CD4-positive, alpha-beta T cell treated with Interleukin-17A for 1 hour (primary cell): Measurements from ENCODE around the gene ATP8A2.
A peak's percentile ranks its signal among the peaks of the same experiment; 100 is the strongest.
"Not testable (repeated sequence)": the region's sequence is repeated elsewhere in the genome, so short reads cannot be mapped to it uniquely, and the experiment has no call there.

Experiments
- DNase-seq: peaks from one replicate; pipeline ENCODE4 v3.0.0-alpha.2; 2020

Gene ATP8A2

DNA sequence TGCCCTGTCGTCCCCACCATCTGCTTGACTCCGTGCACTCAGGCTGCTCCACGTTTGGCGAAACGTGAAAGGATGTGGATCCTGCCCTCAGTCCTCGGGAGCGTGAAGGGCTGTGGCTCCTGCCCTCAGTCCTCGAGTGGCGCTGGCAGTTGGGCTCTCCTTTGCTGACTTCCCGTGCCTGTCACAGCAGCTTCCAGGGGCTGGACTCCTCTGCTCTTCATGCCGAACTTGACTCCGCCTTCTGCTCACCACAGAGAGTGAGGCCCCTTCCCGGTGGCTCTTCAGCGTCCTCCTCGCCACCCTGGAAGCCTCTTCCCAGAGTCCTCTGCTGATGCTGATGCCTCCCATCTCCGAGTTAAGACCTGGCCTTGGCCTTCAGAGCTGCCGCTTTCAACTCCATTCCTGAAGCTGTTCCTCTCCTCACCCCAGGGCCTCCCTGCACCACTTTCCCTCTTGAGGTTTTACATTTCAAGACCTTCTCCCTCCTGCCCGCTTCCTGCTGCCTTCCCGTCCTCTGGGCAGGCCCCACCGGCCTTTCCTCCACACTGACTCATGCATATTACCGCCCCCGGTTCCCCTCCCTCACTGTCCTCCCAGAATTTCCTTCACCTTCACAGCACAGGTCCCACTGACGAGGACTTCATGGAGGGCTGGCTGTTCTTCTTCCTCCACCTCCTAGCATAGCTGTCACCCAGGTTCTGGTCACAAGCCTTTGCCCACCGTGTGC, 568.4 kb downstream of the ATP8A2 start:
- no peak for DNase-seq

DNA sequence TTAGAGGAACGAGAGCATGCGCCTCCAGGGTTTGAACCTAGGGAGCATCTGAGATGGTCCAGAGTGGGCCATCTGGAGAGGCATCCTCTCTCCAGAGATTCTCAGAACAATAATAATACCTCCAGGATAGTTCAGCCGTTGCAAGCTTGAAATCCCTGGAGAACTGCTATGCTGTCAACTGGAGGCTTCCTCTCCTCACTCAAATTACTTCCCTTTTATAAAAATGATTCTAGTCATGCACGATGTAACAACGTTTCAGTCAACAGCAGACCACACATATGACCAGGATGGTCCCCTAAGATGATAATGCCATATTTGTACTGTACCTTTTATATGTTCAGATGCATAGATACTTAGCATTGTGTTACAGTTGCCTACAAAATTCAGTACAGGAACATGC, 571.3 kb downstream of the ATP8A2 start:
- DNase-seq = no peak

DNA sequence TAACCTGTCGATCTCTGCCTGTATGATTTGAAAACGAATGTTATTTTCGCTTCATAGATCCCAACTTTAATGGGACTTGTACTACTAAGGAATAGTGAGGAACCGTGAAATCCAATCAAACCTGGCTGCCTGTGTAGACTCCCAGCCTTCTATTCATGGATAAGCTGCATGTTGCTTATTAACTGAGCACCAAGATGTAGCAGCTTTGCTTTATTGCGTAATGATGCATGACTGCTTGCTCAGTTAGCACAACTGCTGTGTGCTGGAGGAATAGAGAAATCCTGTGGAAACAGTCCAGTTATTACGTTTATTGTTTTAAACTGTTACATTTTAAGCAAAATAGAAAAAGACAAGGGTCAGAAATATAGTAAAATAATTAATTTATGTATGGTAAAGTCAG, 571.9 kb downstream of the ATP8A2 start:
- DNase-seq = no peak

DNA sequence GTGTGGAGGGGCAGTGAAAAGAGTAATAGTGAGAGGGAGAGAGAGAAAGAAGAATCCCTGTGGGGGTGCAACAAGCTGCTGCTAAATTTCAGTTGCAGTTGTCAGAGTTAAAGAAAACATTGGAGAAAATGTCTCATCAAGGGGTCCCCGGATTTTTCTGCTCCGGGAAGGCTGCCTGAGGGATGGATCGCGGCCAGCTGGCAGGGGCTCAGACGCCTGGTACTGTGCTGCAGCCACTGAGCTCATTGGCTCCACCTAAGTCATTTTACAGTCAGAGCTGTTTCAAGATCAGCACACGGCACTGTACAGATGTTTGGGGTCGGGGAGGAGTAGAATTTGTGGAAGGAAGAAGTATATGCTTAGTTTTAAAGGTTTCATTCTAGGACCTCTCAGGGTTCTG, 573.8 kb downstream of the ATP8A2 start:
- no peak for DNase-seq

DNA sequence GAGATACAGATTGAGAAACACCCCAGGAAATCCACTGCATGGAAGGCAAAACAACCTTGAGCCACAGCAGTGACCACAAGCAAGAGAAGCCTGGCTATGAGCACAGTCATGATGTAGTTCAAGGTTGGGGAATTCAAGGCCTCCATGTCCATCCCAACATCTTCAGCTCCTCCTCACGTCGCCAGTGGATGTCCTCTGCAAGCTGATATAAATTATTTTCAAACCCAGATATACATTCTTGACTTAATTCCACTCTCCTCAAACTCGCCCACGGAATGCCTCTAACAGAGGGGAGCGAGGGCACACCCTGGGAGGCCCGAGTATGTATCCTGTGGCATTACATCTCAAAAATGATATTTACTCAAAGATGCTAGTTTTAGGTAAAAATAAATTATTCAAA, 574.5 kb downstream of the ATP8A2 start:
- no peak for DNase-seq

DNA sequence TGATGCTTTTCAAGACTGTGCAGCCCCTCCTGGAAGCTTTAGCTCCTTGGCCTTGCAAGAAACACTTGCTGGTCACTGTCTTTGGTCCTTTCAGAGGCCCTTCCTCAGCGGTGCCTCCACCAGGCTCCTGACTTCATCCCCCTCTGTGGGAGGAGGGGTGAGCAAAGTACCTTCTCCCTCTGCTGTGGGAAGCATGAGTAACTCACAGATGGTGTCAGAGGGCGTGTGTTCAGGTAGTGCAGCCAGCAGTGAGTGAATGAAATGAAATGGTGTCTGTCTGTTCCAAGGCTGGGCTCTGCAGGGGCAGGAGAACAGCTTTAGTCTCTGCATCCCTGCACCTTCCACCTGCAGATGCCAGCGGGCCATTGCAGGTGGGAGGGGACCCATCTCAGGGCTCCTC, 577.1 kb downstream of the ATP8A2 start:
- no peak for DNase-seq

DNA sequence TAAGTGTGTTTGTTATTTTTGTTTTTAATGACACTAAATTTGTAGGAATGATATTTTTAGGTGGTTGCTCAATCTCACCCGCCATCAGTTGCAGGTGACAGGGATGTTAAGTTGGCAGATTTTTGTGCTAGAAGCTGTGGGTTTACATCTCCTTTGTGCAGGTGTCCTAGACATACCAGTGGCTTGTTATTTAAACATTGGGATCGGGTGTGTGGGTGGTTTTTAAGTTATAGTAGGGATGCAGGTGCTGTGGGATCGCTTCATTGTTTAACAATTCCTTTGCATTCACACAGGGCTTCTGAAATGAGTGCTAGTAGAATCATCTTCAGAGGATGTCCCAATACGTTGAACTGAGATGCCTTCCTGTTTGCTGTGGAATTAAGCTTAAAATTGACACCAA, 580.1 kb downstream of the ATP8A2 start:
- DNase-seq = no peak

DNA sequence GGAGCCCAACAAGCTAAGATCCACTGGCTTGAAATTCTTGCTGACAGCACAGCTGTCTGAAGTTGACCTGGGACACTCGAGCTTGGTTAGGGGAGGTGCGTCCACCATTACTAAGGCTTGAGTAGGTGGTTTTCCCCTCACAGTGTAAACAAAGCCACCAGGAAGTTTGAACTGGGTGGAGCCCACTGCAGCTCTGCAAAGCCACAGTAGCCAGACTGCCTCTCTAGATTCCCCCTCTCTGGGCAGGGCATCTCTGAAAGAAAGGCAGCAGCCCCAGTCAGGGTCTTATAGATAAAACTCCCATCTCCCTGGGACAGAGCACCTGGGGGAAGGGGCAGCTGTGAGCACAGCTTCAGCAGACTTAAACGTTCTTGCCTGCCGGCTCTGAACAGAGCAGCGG, 582.3 kb downstream of the ATP8A2 start:
- not testable (repeated sequence) for DNase-seq

DNA sequence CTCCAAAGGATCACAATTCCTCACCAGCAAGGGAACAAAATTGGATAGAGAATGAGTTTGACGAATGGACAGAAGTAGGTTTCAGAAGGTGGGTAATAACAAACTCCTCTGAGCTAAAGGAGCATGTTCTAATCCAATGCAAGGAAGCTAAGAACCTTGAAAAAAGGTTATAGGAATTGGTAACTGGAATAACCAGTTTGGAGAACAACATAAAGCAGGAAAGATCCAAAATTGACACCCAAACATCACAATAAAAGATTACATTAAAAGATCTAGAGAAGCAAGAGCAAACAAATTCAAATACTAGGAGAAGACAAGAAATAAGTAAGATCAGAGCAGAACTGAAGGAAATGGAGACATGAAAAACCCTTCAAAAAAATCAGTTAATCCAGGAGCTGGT, 583.2 kb downstream of the ATP8A2 start:
- DNase-seq = not testable (repeated sequence)

DNA sequence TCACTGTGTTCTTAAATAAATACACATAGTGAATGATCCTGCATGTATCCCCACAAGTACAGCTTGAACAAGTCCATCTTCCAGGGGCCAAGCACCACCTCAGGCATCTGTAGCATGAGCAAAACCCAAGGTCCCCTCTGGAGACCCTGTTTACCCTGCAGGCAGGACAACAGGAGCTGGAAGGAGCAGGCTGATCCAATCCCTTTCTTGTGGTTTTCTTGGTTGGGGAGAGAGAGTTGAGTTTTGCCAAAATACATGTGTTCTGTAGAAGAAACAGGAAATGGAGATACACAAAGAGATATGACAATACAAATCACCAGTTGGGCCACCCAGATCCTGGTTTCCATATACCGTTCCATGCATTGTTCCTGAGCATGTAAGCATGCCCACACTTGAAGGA, 587.2 kb downstream of the ATP8A2 start:
- no peak for DNase-seq

DNA sequence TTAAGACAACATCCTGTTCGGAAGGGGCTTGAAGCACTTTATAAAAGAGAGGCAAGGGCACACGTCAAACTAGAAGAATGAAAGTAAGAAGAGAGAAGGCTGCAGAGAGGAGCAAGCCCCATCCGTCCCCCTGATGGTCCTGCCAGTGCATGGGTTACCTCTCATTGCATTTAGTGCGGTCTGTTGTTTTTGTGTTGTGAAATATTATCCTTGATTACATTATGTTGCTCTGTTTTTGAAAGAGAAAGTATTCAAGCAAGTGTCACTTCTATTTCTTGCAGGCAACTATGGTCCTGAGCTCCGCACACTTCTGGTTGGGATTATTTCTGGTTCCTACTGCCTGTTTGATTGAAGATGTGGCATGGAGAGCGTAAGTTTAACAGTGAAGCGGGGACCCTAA, 589.5 kb downstream of the ATP8A2 start:
- DNase-seq = no peak

DNA sequence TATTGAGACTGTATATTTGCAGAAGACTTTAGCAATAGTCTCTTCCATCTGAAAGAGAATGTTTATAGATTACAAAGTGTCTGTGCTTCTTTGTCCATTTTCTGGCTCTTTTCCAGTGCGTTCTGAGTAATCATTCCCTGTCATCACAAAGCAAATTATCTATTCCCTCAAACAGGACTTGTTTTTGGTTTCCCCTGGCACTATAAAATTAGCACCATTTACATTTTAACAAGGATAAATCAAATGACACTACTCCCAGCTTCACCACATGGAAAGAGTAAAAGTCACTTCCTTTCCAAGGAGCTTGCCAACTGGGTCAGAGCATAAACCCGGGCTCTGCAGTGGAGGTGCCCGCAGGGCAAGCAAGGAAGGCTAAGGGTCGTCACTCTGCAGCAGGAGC, 591.9 kb downstream of the ATP8A2 start:
- no peak for DNase-seq

DNA sequence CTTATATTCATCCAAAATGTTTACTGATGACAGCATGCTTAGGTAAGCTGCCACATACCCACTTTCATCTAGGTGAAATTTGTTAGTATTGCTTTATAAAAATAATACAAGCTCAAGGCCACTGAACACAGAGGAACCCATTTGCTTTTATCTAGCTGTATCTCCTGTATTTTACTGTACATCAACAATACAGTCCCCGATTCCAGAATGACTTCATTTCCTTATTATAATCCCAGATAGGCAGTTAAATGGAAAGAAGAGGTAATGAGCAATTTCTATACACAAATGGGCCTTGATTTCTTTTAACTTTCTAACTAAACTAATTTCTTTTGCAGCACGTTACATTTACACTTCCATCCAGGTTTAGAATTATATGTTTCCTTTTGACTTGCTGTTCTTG, 593.8 kb downstream of the ATP8A2 start:
- no peak for DNase-seq

DNA sequence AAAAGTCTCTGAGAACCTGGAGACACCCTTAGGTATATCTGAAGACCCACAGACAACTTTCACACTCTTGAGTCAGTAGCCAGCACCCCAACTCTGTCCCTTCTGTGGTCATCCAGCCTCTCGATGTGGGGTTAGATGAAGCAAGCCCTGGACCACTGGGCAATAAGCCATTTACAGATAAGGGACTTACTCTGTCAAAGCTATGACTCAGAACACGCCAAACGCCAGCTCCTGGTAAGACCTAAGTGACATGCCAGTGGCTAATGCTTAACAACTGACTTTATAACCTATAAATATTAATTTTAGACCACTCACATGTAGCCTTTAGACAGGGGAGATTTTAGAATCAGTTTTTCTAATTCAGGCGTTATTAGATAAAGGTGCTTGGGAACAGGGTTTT, 594.3 kb downstream of the ATP8A2 start:
- no peak for DNase-seq

DNA sequence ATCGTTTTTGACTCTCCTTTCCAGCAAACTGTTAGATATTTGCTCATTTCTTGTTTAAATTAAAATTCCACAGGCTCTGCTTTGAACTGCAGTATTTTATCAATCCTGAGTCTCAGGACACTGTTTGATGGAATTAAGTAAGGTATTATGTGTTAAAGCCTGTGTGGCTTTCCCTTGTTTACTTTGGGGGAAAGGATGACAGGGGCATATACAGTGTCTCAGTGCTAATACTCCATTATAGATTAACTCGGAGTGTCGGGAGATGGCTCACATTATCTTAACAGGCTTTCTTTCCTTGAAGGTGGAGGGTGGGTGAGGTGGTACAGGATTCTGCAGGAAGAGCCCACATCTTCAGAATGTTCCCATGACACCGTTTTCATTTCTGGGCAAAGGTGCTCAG, 595.4 kb downstream of the ATP8A2 start:
- DNase-seq = no peak

DNA sequence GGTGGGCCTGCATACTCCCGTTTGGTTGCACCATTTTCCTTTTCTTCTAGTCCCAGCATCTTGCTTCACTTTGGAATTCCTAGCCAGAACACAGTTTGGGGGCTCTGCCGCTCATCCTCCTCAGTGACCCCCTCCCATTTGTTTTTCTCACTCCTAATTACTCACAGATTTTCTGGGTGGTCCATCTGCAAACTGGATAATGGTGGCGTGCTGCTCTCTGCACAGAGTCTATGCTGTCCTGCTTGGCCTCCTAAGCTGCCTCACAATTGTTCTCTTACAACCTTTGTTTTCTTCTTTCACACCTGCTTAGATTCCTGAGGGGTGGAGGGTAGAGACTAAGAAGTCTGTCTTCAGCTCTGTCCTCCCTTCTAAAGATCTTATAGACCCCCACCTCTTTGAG, 599.3 kb downstream of the ATP8A2 start:
- no peak for DNase-seq

DNA sequence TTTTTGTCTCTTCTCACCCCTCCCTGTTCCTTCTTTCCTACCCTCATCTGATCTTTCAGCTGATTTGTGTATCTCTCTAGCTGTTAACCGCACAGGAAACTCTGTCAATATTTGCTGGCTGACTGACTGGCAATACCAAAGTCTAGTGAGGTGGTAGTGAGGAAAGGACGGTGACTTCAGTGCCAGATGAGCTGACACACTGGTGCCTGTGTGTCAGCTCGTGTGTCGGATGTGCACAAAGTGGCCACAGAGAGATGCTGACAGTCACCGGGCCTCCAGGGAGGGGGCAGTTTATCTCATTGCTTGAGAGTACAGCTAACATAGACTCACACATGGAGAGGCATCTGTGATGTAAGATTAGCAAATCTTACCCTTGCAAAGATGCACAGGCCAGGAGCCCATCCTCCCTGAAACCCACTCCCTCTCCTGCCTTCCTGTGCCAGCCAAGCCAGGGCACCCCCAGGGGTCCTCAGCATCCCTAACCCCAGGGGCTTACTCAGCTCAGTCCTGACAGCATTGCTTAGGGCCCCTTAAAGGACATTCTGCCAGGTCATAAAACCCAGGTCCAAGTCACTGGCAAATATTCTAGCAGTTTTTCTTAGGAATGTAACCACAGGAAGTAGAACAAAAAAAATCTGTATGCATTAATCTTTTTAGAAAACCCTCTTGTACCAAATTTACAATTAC, 599.8 kb downstream of the ATP8A2 start:
- peak; percentile 61 for DNase-seq

DNA sequence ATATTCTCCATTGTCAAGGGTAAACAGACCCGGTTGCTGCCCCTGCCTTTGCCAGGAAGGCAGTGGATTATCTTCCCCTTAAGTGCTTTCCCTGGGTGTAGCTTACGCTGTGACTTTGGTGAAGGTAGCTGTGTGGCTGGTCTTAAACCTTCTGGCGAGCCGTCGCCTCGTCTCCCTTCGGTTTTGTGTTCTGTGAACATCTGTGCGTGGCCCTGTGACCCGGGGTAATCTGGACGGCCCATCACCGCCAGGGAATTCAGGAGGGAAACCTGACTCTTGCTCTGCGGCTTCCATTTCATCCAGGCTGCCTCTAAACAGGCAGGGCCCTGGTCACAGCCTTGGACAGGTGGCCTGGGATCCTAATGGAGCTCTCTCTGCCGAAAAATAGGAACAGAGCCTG, 601.3 kb downstream of the ATP8A2 start:
- no peak for DNase-seq

DNA sequence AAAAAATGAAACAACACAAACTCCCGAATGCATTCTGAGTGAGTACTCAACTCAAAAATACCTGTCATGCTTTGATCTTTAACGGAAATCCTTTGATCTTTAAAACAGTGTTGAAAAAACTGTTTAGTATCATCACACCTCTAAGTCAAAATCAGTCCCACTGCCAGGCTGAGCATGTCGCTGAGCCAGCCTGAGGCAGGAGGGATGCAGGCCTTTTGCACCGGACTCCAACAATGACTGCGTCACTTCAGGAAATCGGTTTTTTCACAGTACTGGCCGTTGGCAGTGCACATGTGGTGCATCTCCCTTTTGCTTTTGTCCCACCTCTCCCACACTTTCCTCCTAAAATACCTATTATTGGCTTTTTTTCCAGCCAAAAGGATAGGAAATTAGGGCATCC, 601.8 kb downstream of the ATP8A2 start:
- peak; percentile 52 for DNase-seq

DNA sequence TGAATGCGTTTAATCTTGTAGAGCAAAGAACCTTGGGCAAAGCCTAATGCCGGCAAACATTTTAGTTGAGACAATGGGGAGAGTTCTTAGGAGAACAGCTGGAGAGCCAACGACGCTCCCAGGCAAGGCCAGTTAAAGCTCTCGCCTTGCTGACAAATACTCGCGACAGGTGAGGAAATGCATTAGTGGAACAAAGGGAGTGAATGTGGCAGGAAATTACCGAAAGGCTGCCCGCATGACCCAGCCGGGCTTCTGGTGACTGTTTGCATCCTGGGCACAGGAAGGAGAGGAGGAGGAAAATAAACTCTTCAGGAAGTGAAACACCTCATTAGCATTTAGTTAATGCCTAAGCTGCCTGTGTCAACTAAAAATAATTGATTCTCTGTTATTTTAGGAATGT, 605.4 kb downstream of the ATP8A2 start:
- peak; percentile 10 for DNase-seq

DNA sequence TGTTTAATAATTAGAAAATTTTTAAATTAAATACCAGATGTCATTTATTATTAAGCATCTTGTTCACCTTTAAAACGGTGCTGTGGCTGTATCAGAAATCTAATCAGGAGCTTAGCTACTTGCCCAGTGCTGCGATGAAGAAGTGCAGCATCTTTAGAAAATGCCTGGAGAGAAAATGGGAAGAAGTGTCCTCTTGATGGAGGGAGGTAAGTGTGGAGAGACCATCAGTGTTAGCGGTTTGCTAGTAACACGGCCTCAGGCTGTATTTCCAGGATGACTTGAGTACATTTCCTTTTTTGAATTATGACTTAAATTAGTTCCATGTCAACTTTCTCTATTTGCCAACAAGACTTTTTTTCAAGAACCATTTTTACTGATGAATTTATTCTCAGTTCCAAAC, 605.9 kb downstream of the ATP8A2 start:
- no peak for DNase-seq

DNA sequence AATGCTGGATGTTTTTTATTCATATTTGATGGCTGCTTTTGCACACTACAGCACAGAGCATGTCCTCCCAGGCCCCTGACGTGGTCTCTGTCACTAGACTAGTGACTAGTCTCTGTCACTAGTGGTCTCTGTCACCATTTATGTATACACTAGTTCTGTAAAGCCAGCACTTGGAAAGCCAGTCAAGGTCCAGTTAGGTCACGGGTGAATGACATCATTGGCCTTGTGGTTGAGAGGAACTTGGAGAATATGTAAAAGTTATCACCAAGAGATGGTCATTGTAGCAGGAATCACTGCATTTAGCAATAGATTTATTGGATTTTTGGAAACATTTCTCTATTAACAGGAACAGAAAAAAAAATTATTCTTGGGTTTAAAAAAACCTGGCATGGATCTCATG, 607.2 kb downstream of the ATP8A2 start:
- DNase-seq = no peak

DNA sequence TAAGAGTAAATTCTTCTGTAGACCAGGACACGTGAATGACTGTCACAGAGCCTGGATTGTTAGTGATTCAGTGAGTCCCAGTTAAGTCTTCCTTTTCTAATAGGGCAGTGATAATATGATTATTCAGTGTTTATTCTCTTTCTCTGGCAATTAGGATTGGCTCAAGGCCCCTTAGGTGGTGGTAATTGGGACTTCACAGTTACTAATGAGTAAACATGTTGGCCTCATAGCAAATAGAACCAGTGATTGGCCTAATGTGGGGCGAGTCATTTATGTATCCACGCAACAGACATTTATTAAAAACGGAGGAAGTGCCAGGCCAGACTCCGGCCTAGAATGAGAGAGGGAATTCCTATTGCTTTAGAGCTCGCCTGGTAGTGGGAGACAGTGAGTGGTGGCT, 607.6 kb downstream of the ATP8A2 start:
- DNase-seq = no peak

DNA sequence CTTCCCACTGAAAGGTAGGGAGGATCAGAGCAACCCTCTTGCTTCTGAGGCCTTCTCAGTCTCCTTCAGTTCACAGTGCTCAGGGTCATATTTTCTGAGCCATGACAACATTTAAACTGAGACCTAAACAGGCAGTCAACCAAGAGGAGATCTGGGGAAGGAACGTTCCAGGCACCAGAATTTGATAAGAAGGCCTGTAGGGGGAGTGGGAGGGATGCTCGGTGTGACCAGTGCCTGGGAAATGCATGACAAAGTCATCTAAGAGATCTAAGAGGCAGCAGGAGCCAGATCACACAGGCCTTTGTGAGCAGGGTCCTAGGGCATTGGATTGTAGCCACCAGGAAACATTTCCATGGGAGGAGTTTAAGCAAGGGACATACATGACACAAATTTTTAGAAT, 608.5 kb downstream of the ATP8A2 start:
- DNase-seq = no peak

DNA sequence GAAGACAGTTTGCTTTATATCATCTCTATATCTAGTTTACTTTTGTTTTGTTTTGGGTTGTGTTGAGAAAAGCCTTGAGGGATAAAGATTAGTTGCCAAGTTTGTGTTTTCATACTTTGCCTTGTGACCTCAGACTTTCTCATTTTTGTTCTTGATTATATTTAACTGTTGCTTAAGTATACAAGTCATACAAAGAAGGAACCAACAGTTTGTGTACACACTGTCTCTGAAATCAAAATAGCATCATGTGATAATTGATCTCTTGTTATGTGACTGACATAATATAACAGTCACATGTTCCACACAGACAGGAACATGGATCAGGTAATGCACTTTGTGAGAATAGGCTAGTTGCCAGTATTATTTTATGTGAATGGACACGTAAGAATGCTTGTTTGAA, 609.3 kb downstream of the ATP8A2 start:
- no peak for DNase-seq
